Fibroblast of skin of left quadriceps (primary cell): ENCODE measurements around the gene BEST2.

Source experiments
- DNase-seq, 2 experiments: peaks; one replicate each; pipeline ENCODE4 v3.0.0-alpha.2; 2013; ENCODE audit warnings: low read depth in 2 of 2

BEST2 gene

GRCh38 chr19:12730064-12730463 lies 21.5 kb upstream of the BEST2 start:
- DNase-seq, result no peak

- DNase-seq, result no peak
These were observed 20.3 kb upstream of the BEST2 start for GRCh38 chr19:12731337-12731736.

GRCh38 chr19:12733369-12734214 lies 18.0 kb upstream of the BEST2 start:
- DNase-seq, result no peak

GRCh38 chr19:12736995-12737834 lies 14.4 kb upstream of the BEST2 start, which contains the start of gene GET3:
TSS of gene GET3 (plus strand) at chr19:12737497. CDS start at chr19:12737506, 9 bp downstream.
- peak; percentile 100 for DNase-seq

GRCh38 chr19:12737835-12738351 lies 13.7 kb upstream of the BEST2 start:
- no peak for DNase-seq

DNA sequence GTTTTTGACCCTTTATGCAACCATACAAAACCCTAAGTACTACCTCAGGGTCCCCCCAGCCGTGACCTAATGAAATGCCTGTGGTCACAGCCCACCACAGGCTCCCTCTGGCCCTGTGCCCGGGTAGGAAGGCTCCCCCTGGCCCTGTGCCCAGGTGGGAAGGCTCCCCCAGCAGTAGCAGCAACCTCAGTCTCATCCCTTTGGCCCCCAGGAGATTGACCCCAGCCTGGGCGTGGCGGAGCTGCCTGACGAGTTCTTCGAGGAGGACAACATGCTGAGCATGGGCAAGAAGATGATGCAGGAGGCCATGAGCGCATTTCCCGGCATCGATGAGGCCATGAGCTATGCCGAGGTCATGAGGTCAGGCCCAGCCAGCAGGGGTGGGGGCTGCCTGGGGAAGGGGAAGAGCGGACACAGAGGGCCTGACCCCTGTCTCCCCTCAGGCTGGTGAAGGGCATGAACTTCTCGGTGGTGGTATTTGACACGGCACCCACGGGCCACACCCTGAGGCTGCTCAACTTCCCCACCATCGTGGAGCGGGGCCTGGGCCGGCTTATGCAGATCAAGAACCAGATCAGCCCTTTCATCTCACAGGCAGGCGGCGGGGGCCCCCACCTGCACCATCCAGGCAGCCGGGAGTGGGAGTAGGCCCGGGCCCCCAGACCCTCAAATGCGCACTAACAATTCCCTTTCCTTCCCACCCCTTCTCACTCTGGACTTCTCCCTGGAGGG lies 6.3 kb upstream of the BEST2 start:
- no peak for DNase-seq

- no peak for DNase-seq
These were observed 3.1 kb upstream of the BEST2 start for GRCh38 chr19:12748489-12748888.

DNA sequence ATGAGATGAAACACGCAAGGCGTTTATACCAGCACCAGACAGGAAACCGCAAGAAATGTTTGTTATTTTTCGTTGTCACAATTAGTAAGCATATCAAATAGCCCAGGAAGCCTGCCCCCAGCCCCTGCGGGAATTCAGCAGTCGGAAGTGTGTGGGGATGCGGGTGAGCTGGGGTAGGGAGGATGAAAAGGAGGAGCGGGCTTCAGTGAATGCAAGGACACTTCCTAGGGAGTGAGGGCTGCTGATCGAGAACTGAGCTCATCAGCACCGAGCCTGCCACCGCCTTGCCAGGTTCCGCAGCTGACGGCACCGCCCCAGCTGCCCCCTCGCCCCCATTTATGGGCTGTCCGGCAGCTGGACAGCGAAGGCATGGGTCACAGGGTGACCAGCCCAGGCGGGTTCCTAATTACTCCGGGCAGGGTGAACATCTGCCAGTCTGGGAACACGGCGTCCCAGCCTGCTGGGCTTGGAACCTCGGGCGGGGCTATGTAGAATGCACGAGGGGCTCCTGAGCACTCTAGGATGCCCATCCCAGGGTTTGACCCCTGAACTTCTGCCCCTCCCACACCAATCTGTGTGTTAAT lies 1.6 kb upstream of the BEST2 start:
- no peak for DNase-seq

GRCh38 chr19:12750851-12751250 lies 740 bp upstream of the BEST2 start:
- no peak for DNase-seq

DNA sequence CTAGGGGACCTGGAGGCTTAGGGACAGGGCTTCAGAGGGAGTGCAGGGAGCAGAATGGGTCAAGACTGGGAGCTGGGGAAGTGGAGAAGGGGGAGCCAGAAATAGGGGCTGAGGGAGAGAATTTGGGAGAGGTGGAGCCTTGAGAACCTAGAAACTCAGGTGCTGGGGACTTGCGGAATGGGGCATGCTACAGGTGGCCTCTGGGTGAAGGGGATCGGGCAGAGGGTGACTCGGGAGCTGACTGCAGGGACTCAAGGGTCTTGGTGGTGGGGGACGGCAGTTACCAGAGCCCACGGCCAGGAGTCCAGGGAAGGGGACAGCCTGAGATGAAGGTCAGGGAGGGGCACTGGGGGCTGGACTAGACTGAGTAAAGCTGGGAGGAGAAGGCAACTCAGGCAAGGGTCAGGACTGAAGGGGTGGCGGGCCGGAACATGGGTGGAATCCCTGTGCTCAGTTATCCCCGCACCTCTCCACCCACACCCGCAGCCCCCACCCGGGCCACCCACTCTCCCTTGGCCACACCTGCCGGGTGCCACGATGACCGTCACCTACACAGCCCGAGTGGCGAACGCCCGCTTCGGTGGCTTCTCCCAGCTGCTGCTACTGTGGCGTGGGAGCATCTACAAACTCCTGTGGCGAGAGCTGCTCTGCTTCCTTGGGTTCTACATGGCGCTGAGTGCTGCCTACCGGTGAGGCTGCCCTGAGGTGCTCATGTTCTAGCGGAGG lies 628 bp downstream of the BEST2 start:
- DNase-seq, result no peak

GRCh38 chr19:12754465-12755196 lies 3.0 kb downstream of the BEST2 start:
- DNase-seq, result no peak

GRCh38 chr19:12756150-12756883 lies 4.7 kb downstream of the BEST2 start:
- DNase-seq, result no peak

- no peak for DNase-seq
These were observed 6.1 kb downstream of the BEST2 start for GRCh38 chr19:12757544-12758274.

GRCh38 chr19:12759686-12760085 lies 8.1 kb downstream of the BEST2 start:
- DNase-seq, result no peak

DNA sequence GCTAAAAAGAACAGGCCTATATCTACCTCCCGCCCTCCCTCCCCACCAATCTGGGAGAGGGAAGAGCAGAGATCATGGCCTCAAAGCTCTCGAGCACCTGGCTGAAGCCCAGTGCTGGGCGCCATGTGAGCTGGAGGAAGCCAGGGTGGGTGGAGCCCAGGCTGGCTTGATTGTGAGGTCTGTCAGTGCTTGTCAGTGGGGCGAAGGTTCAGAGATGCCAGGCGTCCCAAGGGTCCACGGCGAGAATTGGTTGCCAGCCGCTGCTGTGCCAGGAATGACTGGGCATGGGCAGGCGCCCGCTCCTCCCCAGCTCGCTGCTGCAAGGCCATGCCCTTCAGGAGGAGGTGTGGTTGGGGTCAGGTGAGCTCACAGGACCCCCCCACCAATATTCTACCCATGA lies 11.5 kb downstream of the BEST2 start:
- no peak for DNase-seq

DNA sequence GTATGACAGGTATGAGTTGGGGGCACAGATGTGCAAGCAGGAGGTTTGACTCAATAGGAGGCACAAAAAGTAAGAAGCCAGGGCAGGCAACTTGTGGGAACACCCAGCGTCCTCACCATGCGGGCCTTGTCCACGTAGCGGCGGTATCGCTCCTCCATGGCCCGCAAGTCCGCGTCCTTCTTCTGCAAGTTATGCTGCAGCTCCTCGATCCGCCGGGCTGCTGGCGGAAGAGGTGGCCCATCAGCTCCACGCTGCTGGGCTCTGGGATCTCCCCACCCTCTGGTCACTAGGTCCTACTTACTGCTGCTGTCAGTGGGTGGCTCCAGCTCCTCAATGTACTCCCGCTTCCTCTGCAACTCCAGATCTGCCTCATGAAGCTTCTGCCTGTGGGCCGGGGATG lies 13.1 kb downstream of the BEST2 start:
- no peak for DNase-seq

GRCh38 chr19:12766051-12766521 lies 14.5 kb downstream of the BEST2 start:
- DNase-seq, result peak in 1 of 2 experiments; percentile 50

GRCh38 chr19:12767150-12767549 lies 15.6 kb downstream of the BEST2 start:
- DNase-seq, result no peak

DNA sequence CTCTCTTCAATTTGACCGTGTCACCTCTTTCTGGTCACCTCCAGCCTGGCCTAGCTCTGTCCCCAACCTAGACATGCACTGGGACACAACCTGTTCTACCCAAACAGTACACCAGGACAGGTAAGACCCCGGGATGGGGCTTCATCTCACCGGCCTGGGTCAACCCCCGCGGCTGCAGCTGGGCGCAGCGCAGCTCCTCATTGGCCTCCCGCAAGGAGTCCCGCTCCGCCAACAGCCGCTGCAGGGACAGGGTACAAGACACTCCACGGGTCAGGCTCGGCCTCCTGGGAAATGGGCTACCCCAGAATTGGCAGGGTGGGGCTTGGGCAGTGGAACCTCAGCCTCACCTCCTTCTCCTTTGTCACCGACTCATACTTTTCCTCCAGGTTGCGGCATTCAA lies 16.1 kb downstream of the BEST2 start:
- no peak for DNase-seq
